Measurements from ENCODE around the gene SMARCD3.
A peak's percentile ranks its signal among the peaks of the same experiment; 100 is the strongest.

Gene SMARCD3

GRCh38 chr7:151225948-151226510, 22.5 kb downstream of the SMARCD3 start:
- peak overlapping the region in 11 of 21 experiments; percentile 75 to 94 (median 87) for H3K27ac ChIP-seq
- H3K4me3 ChIP-seq: peak overlapping the region; percentile 65 to 93 (median 84)

GRCh38 chr7:151223728-151224127, 24.8 kb downstream of the SMARCD3 start:
- Histone ChIP-seq H3K27ac (no peak overlapping the region), H3K4me3 (no peak overlapping the region)

GRCh38 chr7:151218170-151218569, 30.3 kb downstream of the SMARCD3 start:
- Histone ChIP-seq H3K4me3 (no peak overlapping the region), H3K27ac (no peak overlapping the region)

DNA sequence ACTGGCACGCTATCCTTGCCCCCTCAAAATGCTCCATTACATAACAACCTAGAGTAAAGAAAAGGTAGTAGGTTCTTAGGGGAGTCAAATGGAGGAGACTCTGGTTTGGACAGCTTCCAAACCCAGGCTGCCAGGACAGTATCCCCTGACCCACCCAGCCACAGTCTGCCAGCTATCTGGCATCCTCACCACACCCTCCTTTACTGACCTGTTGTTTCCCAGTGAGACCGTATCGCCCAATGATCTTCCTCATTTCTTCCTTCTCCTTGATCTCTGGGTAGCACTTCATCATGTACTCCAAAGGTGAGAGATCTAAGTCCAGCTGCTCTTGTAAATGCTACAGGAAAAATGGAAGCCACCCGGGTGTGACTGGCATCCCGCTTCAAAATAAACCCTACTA, 33.1 kb downstream of the SMARCD3 start:
- Histone ChIP-seq H3K27ac (no peak overlapping the region), H3K4me3 (no peak overlapping the region)

- no peak overlapping the region for H3K27ac ChIP-seq
- H3K4me3 ChIP-seq: no peak overlapping the region
Measured at GRCh38 chr7:151213826-151214225, 34.7 kb downstream of the SMARCD3 start.

- no peak overlapping the region for H3K4me3 ChIP-seq
- H3K27ac ChIP-seq: no peak overlapping the region
Measured at GRCh38 chr7:151212626-151213025, 35.9 kb downstream of the SMARCD3 start.

- Histone ChIP-seq H3K27ac (no peak overlapping the region), H3K4me3 (no peak overlapping the region)
Measured at GRCh38 chr7:151211155-151211772, 37.2 kb downstream of the SMARCD3 start.

DNA sequence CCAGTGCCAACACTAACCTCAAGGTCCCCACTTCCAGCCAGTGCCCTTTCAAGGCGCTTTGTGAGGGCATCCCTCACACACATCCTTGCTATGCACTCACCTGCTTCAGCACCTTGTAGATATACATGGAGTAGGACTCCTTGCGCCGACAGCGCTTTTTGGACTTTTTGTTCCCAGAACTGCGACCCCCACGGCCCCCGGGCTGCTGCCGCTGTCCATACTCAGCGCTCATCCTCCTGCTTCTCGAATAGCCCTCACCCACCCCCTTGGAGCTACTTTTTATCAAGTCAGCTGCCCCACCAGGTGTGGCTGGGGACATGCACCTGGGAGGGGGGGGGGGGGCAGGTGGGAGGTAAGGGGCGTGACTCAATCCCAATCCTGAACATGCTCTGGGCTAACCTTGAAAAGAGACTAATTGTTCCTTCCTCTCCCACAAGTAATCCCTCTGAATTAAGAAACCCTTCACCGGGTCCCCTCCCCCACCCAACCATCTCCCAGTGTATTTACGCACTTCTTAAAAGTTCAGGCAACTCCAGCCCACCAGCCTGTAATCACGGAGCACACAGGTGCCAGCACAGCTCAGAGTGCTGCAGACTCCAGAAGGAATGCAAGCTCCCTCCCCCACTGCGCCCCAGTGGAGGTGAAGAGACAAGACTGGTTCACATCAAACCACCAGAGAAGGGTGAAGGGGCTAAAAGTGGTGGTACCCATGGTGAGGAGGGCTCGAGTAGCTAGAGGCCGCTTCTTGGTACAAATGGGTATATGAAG, 38.2 kb downstream of the SMARCD3 start, which contains the start of gene H2BK1:
Gene H2BK1, minus strand, starts transcription at position 402 of the 768 bp plus-strand sequence. Its CDS starts 170 bp downstream, at position 232.
- no peak within 1 kb of the TSS for H3K27ac ChIP-seq
- H3K4me3 ChIP-seq: no peak within 1 kb of the TSS

- H3K27ac ChIP-seq: no peak overlapping the region
- no peak overlapping the region for H3K4me3 ChIP-seq
Measured at GRCh38 chr7:151209588-151209987, 38.9 kb downstream of the SMARCD3 start.

DNA sequence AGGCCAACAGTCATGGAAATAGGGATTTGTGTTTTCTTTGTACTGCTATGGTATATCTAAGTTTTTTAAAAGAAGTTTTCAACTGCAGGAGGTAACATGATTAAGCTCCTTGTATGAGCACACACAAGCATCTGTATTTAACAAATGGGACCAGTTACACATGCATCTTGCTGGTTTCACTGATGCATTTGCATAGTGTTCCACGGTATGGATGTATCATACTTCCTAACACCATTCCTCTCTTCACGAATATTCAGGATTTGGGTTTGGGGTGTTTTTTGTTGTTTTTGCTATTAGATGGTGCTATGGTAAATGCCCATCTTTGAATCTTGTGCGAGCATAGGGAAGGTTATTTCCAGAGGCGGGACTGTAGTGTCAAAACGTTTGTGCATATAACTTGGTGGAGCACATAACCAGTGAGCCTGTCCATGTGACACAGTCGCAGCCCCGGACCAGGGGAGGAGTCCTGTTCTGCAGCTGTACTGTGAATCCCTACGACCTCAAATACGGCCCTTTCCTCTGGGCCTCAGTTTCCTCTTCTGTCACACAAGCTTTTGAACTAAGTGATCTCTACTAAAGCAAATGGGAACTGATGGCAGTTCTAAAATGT, 40.1 kb downstream of the SMARCD3 start:
- Histone ChIP-seq H3K27ac (peak overlapping the region in 1 of 21 experiments; percentile 33), H3K4me3 (no peak overlapping the region)

- peak overlapping the region in 2 of 21 experiments; percentile 33 to 36 for H3K27ac ChIP-seq
- no peak overlapping the region for H3K4me3 ChIP-seq
Measured at GRCh38 chr7:151207804-151208203, 40.7 kb downstream of the SMARCD3 start.

DNA sequence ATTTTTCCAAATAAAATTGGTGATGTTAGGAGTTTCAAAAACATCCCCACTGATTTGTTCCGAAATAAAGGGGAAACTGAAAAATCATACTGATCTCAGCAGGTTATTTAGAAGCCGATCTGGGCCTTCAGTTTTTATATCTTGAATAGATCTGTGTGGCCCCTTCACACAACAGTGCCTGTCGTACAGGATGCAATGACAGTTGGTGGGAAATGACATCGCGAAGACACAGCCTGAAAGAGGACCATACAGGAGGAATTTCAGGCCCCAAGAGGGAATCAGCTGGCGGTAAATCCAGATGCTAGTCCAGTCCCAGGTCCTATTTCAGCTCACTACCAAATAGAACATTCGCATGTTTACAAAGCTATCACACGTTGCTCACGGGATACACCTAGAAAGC, 41.2 kb downstream of the SMARCD3 start:
- H3K27ac ChIP-seq: peak overlapping the region in 2 of 21 experiments; percentile 33 to 36
- no peak overlapping the region for H3K4me3 ChIP-seq

GRCh38 chr7:151206914-151207313, 41.6 kb downstream of the SMARCD3 start:
- H3K4me3 ChIP-seq: no peak overlapping the region
- H3K27ac ChIP-seq: peak overlapping the region in 3 of 21 experiments; percentile 0 to 42 (median 18)

DNA sequence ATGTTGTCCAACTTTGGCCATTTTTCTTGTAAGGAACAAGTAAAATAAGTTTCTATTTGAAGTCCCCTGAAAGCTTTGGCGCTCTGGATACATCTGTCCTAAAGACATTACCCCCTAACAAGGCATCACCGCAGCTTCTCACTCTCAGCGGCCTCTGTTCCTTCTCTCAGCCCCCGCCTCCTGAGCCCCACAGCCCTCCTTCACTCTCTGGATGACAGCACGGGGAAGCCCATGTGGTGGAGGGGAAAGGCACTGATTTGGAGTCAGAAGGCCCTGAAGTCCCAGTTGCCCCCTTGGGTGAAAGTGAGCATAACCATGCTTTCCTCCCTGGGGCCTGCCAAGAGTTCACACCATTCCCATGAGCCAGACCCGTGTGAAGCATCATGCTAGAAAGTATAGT, 42.8 kb downstream of the SMARCD3 start:
- H3K27ac ChIP-seq: no peak overlapping the region

DNA sequence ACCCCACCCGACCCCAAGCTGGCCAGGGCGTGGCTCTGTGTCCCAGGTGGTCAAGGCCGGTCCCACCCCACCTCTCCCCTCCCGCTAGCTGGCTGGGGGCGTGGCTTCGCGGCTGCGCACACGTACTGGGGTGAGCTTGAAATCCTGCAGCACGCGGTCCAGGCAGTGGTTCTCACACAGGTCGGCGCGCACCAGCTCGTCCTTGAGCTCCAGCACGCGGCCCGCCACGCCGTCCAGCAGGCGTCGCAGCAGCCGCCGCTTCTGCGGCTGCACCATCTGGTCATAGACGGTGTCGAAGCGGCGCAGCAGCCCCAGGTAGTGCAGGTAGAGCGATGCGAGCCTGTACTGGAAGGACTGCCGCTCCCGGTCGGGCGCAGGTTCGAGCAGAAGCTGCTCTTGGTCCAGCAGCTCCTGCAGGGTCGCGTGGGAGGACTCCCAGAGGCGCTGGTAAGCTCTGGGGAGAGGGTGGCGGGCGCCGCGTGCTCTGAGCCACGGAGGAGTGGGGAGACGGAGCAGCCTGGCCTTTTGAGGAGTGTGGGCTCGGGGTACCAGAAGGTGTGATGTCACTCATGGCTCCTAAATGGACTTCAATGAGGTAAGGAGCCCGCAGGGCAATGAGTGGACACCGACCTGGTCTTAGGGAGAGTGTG, 44.0 kb downstream of the SMARCD3 start:
- Histone ChIP-seq H3K4me3 (no peak overlapping the region), H3K27ac (no peak overlapping the region)

More for the DNA sequence above, 42.8 kb downstream of the SMARCD3 start:
- H3K4me3 ChIP-seq: no peak overlapping the region

GRCh38 chr7:151202836-151203235, 45.7 kb downstream of the SMARCD3 start:
- H3K4me3 ChIP-seq: no peak overlapping the region
- H3K27ac ChIP-seq: no peak overlapping the region

- Histone ChIP-seq H3K4me3 (no peak overlapping the region), H3K27ac (no peak overlapping the region)
Measured at GRCh38 chr7:151201751-151202150, 46.7 kb downstream of the SMARCD3 start.

DNA sequence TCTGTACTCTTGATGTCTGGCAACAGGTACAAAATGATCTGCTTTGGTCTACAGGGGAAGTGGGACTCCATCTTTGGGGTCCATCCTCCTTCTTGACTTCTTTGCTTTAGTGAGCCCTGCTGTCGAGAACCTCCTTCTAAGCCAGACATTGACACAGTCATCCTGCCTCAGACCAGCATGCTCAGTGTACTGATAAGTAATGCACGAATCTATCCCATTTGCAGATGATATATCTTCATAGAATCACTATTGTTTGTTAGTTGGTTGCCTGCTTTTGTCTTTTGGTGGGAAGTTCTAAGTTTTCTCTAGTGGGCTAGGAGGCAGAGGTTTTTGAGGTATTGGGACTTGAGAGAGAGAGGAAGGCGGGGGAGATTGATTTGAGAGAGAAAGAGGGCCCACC, 47.1 kb downstream of the SMARCD3 start:
- H3K4me3 ChIP-seq: no peak overlapping the region
- H3K27ac ChIP-seq: no peak overlapping the region

- Histone ChIP-seq H3K4me3 (no peak overlapping the region), H3K27ac (no peak overlapping the region)
Measured at GRCh38 chr7:151198945-151199848, 49.3 kb downstream of the SMARCD3 start.

Data from skin epidermis (tissue), 12 donors.